DMS53 (cell line): ENCODE results near the gene TMC6.
"Not testable (repeated sequence)": the region's sequence is repeated elsewhere in the genome, so short reads cannot be mapped to it uniquely, and the experiment has no call there.

Experiments used
- DNase-seq: peaks from one replicate; lab custom pipeline; 2025; lab: John Stamatoyannopoulos, UW

TMC6 gene

GRCh38 chr17:78128551-78129350, at the start of gene TMC6:
Gene TMC6 (minus strand): TSS chr17:78128755. CDS start chr17:78126832, 1,923 bp downstream.
- DNase-seq: peak; percentile 92

GRCh38 chr17:78176548-78177025, 48.0 kb upstream of the TMC6 start:
- peak; percentile 63 for DNase-seq

- DNase-seq: no peak
Measured at GRCh38 chr17:78175643-78175981, 47.1 kb upstream of the TMC6 start.

- peak; percentile 97 for DNase-seq
Measured at GRCh38 chr17:78174870-78175642, 46.5 kb upstream of the TMC6 start.

GRCh38 chr17:78174346-78174869, 45.9 kb upstream of the TMC6 start:
- DNase-seq: peak; percentile 97

GRCh38 chr17:78173097-78173715, 44.7 kb upstream of the TMC6 start:
- DNase-seq: no peak

GRCh38 chr17:78172249-78173051, 43.9 kb upstream of the TMC6 start:
- DNase-seq: peak; percentile 32

- not testable (repeated sequence) for DNase-seq
Measured at GRCh38 chr17:78171591-78172248, 43.2 kb upstream of the TMC6 start.

- DNase-seq: no peak
Measured at GRCh38 chr17:78170692-78171590, 42.4 kb upstream of the TMC6 start.

GRCh38 chr17:78168903-78169793, 40.6 kb upstream of the TMC6 start:
- peak; percentile 87 for DNase-seq

GRCh38 chr17:78168242-78168902, 39.8 kb upstream of the TMC6 start, which contains the start of gene SYNGR2:
Gene SYNGR2 (plus strand): TSS chr17:78168581. CDS start chr17:78168617, 36 bp downstream.
- peak; percentile 97 for DNase-seq

- DNase-seq: peak; percentile 58
Measured at GRCh38 chr17:78166416-78166815, 37.9 kb upstream of the TMC6 start.

- DNase-seq: no peak
Measured at GRCh38 chr17:78164748-78165607, 36.4 kb upstream of the TMC6 start.

- DNase-seq: no peak
Measured at GRCh38 chr17:78163881-78164747, 35.6 kb upstream of the TMC6 start.

GRCh38 chr17:78159575-78160158, 31.1 kb upstream of the TMC6 start:
- no peak for DNase-seq
